ENCODE measurements around the gene NCEH1. TPM values are rescaled to one million over a fixed set of nuclear protein-coding genes. Genes with fewer than 3 reads are reported as not detected.

Gene NCEH1
- total and polyA plus RNA-seq, 2 experiments from 2014 or later: 3.2 to 8.0 TPM

DNA sequence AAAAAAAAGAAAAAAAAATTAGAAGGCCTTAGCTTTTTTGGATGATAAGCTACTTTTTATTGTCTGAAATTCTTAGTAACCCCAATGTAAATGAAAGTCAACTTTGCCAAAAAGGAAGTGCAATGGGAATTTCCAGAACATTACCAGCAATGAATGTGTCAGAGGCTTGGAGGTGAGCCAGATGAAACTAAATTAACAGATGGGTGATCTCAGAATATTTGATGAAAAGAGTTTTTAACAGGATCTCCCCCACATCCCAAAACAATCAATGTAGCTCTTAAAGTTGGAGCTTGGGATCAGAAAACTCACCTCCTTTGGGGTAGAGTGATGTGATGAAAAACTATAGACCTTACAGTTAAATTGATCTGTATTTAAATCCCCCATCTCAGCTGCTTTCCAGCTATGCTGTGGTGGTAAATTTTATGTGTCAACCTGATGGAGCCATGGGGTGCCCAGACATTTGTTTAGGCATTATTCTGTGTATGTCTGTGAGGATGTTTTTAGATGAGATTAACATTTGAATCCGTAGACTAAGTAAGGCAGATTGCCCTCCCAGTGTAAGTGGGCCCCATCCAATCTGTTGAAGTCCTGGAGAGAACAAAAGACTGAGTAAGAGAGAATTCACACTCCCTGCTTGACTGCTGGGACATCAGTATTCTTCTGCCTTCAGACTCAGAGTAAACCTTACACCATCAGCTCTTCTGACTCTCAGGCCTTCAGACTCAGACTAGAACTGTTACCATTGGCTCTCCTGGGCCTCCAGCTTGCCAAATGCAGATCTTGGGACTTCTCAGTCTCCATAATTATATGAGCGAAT lies 103.4 kb downstream of the NCEH1 start:
- Histone ChIP-seq H3K4me3 (no peak overlapping the region), H3K27ac (no peak overlapping the region)
- peak in 1 of 2 donors; percentile 94 for DNase-seq (ENCODE audit: low read depth in 1 of 2, low spot score in 1 of 2)

GRCh38 chr3:172606021-172606420 lies 104.8 kb downstream of the NCEH1 start:
- H3K27ac ChIP-seq: no peak overlapping the region
- TF ChIP-seq CTCF (IDR thresholded peaks at IDR 0.05; ENCODE audit: low read depth, low read length): no peak
- DNase-seq (ENCODE audit: low read depth in 1 of 2, low spot score in 1 of 2): peak in 1 of 2 donors; percentile 69

More for the DNA sequence above, 103.4 kb downstream of the NCEH1 start:
- Histone ChIP-seq H3K27me3 (no peaks in the 10 kb centered on the region), H3K9me3 (ENCODE audit: low read depth) (no peaks in the 10 kb centered on the region), H3K36me3 (no peaks in the 10 kb centered on the region), H3K4me1 (ENCODE audit: low read depth) (no peaks in the 10 kb centered on the region)
- TF ChIP-seq CTCF (IDR thresholded peaks at IDR 0.05; ENCODE audit: low read depth, low read length): no peak

GRCh38 chr3:172604895-172605646 lies 105.8 kb downstream of the NCEH1 start:
- Histone ChIP-seq H3K4me3 (no peak overlapping the region), H3K27me3 (no peaks in the 10 kb centered on the region), H3K9me3 (ENCODE audit: low read depth) (no peaks in the 10 kb centered on the region), H3K4me1 (ENCODE audit: low read depth) (no peaks in the 10 kb centered on the region), H3K27ac (no peak overlapping the region), H3K36me3 (no peaks in the 10 kb centered on the region)
- no peak for TF ChIP-seq CTCF (IDR thresholded peaks at IDR 0.05; ENCODE audit: low read depth, low read length)
- no peak for DNase-seq (ENCODE audit: low read depth in 1 of 2, low spot score in 1 of 2)

More at GRCh38 chr3:172606021-172606420, 104.8 kb downstream of the NCEH1 start:
- Histone ChIP-seq H3K4me3 (no peak overlapping the region), H3K9me3 (ENCODE audit: low read depth) (no peaks in the 10 kb centered on the region), H3K27me3 (no peaks in the 10 kb centered on the region), H3K4me1 (ENCODE audit: low read depth) (no peaks in the 10 kb centered on the region), H3K36me3 (no peaks in the 10 kb centered on the region)

- H3K27ac ChIP-seq: no peak overlapping the region
- H3K27me3 ChIP-seq: no peaks in the 10 kb centered on the region
- H3K36me3 ChIP-seq: no peaks in the 10 kb centered on the region
- H3K4me1 ChIP-seq (ENCODE audit: low read depth): no peaks in the 10 kb centered on the region
- no peak overlapping the region for H3K4me3 ChIP-seq
- H3K9me3 ChIP-seq (ENCODE audit: low read depth): no peaks in the 10 kb centered on the region
- TF ChIP-seq CTCF (IDR thresholded peaks at IDR 0.05; ENCODE audit: low read depth, low read length): no peak
- no peak for DNase-seq (ENCODE audit: low read depth in 1 of 2, low spot score in 1 of 2)
These were observed 109.6 kb downstream of the NCEH1 start for GRCh38 chr3:172601066-172601832.

DNA sequence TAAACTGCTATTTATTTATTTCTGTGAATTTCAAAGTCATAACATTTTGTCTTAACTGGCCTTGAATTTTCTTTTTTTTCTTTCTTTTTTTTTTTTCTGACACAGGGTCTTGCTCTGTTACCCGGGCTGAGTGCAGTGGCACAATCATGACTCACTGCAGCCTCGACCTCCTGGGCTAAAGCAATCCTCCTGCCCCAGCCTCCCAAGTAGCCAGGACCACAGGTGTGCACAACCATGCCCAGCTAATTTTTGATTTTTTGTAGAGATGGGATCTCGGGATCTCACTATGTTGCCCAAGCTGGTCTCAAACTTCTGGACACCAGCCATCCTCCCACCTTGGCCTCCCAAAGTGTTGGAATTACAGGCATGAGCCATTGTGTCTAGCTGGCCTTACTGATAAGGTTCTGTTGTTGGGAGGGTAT lies 110.2 kb downstream of the NCEH1 start:
- H3K27ac ChIP-seq: no peak overlapping the region
- H3K27me3 ChIP-seq: no peaks in the 10 kb centered on the region
- H3K4me1 ChIP-seq (ENCODE audit: low read depth): no peaks in the 10 kb centered on the region
- H3K4me3 ChIP-seq: no peak overlapping the region
- H3K9me3 ChIP-seq (ENCODE audit: low read depth): no peaks in the 10 kb centered on the region
- no peak for DNase-seq (ENCODE audit: low read depth in 1 of 2, low spot score in 1 of 2)
- H3K36me3 ChIP-seq: no peaks in the 10 kb centered on the region
- TF ChIP-seq CTCF (IDR thresholded peaks at IDR 0.05; ENCODE audit: low read depth, low read length): no peak
